Thymus (tissue), 14 donors: Measurements from ENCODE around the gene EIF3CL. TPM values are rescaled to one million over a fixed set of nuclear protein-coding genes. Genes with fewer than 3 reads are reported as not detected.
"Not testable (repeated sequence)": the region's sequence is repeated elsewhere in the genome, so short reads cannot be mapped to it uniquely, and the experiment has no call there.

Source experiments
- DNase-seq, 9 donors: peaks; one replicate each; pipeline ENCODE4 v3.0.0-alpha.2; 2013; ENCODE audit warnings: low spot score in 9 of 9, low read depth in 6 of 9, missing footprints in 1 of 9
- H3K27ac ChIP-seq, 2 donors: one replicate each; pipeline ENCODE4 v1.5.1; 2013; ENCODE audit warnings: control low read depth in 1 of 2, low read depth in 1 of 2, low read length in 1 of 2, mild to moderate bottlenecking in 1 of 2, moderate library complexity in 1 of 2
- H3K27me3 ChIP-seq, 2 donors: one replicate each; pipeline ENCODE4 v1.5.1; 2013; ENCODE audit warnings: low read length in 1 of 2; ENCODE audit not compliant: control insufficient read depth in 2 of 2, insufficient read depth in 1 of 2
- H3K36me3 ChIP-seq, 2 donors: one replicate each; pipeline ENCODE4 v1.5.1; 2013; ENCODE audit warnings: low read length in 1 of 2, mild to moderate bottlenecking in 1 of 2, moderate library complexity in 1 of 2; ENCODE audit not compliant: control insufficient read depth in 2 of 2, insufficient read depth in 2 of 2
- H3K4me1 ChIP-seq, 2 donors: one replicate each; pipeline ENCODE4 v1.5.1; 2013; ENCODE audit warnings: low read length in 2 of 2; ENCODE audit not compliant: control insufficient read depth in 2 of 2, insufficient read depth in 2 of 2
- H3K4me3 ChIP-seq, 2 donors: one replicate each; pipeline ENCODE4 v1.5.1; 2013; ENCODE audit warnings: low read length in 2 of 2, control low read depth in 1 of 2, mild to moderate bottlenecking in 1 of 2
- H3K9me3 ChIP-seq, 2 donors: one replicate each; pipeline ENCODE4 v1.5.1; 2013; ENCODE audit warnings: low read length in 1 of 2, mild to moderate bottlenecking in 1 of 2; ENCODE audit not compliant: control insufficient read depth in 2 of 2, insufficient read depth in 1 of 2
- WGBS: extraction: QIAGEN DNeasy Blood & Tissue Kit; methylation state at CpG from one replicate; pipeline ENCODE4 v1.1.7; 2013; 5-methylcytosine and 5-hydroxymethylcytosine counted together
- long read RNA-seq, 10 donors: transcript quantifications; one replicate each; lab custom pipeline, GENCODE V29; 2026
- polyA plus RNA-seq: library from polyadenylated mRNA; stranded (reverse); fragments of 200-250 nt; gene quantifications from one replicate; pipeline ENCODE4 v1.2.3, GENCODE V29; 2013
- total RNA-seq: library from RNA; stranded (reverse); fragments of 120-200 nt; gene quantifications from one replicate; pipeline ENCODE4 v1.2.4, GENCODE V29; 2013
- donor health status: healthy.

The EIF3CL gene, protein sequence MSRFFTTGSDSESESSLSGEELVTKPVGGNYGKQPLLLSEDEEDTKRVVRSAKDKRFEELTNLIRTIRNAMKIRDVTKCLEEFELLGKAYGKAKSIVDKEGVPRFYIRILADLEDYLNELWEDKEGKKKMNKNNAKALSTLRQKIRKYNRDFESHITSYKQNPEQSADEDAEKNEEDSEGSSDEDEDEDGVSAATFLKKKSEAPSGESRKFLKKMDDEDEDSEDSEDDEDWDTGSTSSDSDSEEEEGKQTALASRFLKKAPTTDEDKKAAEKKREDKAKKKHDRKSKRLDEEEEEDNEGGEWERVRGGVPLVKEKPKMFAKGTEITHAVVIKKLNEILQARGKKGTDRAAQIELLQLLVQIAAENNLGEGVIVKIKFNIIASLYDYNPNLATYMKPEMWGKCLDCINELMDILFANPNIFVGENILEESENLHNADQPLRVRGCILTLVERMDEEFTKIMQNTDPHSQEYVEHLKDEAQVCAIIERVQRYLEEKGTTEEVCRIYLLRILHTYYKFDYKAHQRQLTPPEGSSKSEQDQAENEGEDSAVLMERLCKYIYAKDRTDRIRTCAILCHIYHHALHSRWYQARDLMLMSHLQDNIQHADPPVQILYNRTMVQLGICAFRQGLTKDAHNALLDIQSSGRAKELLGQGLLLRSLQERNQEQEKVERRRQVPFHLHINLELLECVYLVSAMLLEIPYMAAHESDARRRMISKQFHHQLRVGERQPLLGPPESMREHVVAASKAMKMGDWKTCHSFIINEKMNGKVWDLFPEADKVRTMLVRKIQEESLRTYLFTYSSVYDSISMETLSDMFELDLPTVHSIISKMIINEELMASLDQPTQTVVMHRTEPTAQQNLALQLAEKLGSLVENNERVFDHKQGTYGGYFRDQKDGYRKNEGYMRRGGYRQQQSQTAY
- total RNA-seq: 58.2 TPM
- 42.4 TPM for polyA plus RNA-seq
- long read RNA-seq, donor 1, partial matches to known transcripts: 5 of 11 reads
- long read RNA-seq, donor 1, other reads (novel, unspliced or antisense): 6 of 11 reads
- long read RNA-seq, donor 2: 0 reads
- long read RNA-seq, donor 3, transcript EIF3CL-201 (21 exons, 3,085 nt): major isoform, 7 of 191 reads
- long read RNA-seq, donor 3, partial matches to known transcripts: 144 of 191 reads
- long read RNA-seq, donor 3, other reads (novel, unspliced or antisense): 40 of 191 reads
- long read RNA-seq, donor 4, partial matches to known transcripts: 206 of 263 reads
- long read RNA-seq, donor 4, other reads (novel, unspliced or antisense): 54 of 263 reads
- long read RNA-seq, donor 5, transcript EIF3CL-201 (21 exons, 3,085 nt): major isoform, 8 of 416 reads
- long read RNA-seq, donor 5, partial matches to known transcripts: 336 of 416 reads
- long read RNA-seq, donor 5, other reads (novel, unspliced or antisense): 72 of 416 reads
- long read RNA-seq, donor 6, transcript EIF3CL-201 (21 exons, 3,085 nt): major isoform, 5 of 255 reads
- long read RNA-seq, donor 6, partial matches to known transcripts: 171 of 255 reads
- long read RNA-seq, donor 6, other reads (novel, unspliced or antisense): 78 of 255 reads
- long read RNA-seq, donor 7, transcript EIF3CL-201 (21 exons, 3,085 nt): major isoform, 6 of 253 reads
- long read RNA-seq, donor 7, partial matches to known transcripts: 204 of 253 reads
- long read RNA-seq, donor 7, other reads (novel, unspliced or antisense): 43 of 253 reads
- long read RNA-seq, donor 8, partial matches to known transcripts: 54 of 76 reads
- long read RNA-seq, donor 8, other reads (novel, unspliced or antisense): 21 of 76 reads
- long read RNA-seq, donor 9, transcript EIF3CL-201 (21 exons, 3,085 nt): major isoform, 7 of 133 reads
- long read RNA-seq, donor 9, partial matches to known transcripts: 84 of 133 reads
- long read RNA-seq, donor 9, other reads (novel, unspliced or antisense): 42 of 133 reads
- long read RNA-seq, donor 10, partial matches to known transcripts: 87 of 122 reads
- long read RNA-seq, donor 10, other reads (novel, unspliced or antisense): 32 of 122 reads

DNA sequence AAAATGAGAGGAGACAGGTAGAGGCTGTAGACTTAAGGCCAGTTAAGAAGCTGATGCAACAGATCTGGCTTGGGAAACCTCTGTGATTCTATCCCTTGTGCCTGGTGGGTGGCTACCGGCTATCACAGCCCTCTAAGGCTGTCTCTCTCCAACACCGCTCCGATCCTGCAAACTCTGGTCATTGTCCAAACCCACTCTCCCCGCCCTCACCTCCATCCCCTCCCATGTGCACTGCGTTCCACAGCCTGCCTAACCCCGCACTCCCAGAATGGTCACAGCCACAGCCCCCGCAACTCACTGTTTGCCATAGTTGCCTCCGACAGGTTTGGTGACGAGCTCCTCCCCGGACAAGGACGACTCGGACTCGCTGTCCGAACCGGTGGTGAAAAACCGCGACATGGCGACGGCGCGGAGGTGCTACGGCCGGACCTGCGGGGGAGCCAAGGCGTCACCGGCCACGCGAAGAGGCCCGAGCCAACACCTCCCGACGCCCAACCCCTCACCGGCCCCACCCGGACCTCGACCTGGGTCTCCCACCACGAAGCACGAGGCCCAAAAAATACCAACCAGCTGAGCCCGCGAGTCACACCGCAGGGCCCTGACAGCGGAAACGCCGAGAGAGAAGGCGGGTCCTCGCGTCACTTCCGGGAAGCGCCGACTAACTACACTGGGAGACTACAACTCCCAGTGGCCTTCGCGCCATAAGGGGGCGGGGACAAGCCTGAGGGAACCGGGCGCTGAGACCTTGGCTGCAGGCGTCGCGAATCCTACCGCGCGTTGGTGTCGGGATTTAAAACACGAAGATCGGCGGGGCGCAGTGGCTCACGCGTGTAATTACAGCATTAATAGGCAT, at the start of gene EIF3CL:
EIF3CL (minus strand) TSS at position 622 of the 853 bp plus-strand sequence; CDS start at position 399, 223 bp downstream.
- H3K4me1 ChIP-seq, H3K27me3 ChIP-seq, DNase-seq, H3K36me3 ChIP-seq, H3K27ac ChIP-seq, H3K4me3 ChIP-seq, H3K9me3 ChIP-seq: not testable (repeated sequence)
- WGBS: no CpG with 5 or more reads among the region's 66 CpGs

DNA sequence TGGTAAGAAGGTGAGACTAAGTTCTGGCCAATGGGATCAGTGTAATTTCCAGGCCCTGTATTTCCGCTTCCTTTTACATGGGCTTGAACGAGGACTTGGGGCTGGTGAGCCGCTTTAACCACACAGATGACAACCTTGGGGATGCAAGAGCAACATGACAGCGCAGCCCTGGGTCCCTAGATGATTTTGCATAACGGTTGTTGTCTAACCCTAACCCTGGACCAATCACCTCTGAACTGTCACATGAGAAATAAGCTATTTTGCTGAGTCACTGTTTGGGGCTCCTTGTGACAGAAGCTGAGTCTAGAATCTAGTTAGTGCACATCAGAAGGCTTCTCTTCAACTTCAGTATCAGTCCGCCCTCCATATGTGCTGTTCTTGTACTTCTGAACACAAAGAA, 43.4 kb upstream of the EIF3CL start:
- not testable (repeated sequence) for H3K27ac ChIP-seq, H3K27me3 ChIP-seq, H3K36me3 ChIP-seq, H3K4me3 ChIP-seq, DNase-seq, H3K4me1 ChIP-seq, H3K9me3 ChIP-seq
- no CpG with 5 or more reads among the region's 6 CpGs for WGBS

DNA sequence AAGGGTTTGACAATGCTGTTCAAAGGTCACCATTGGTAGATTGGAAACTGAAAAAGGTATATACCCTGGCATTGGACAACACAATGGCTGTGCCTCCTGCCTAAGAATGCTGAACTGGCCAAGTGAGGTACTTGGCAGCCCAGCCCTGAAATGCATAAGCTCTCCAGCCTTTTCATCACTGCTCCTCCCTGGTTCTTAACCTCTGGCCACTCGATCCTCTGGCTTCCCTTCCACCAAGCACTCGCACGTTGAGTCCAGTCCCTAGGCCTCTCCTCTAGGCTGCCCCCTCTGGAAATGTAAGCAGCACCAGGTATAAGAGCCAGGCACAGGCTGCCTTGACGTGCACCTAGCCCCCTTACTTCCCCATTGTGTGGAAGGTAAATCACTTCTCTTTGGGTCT, 42.7 kb upstream of the EIF3CL start:
- H3K36me3 ChIP-seq, DNase-seq: not testable (repeated sequence)
- WGBS: no CpG with 5 or more reads among the region's 4 CpGs

DNA sequence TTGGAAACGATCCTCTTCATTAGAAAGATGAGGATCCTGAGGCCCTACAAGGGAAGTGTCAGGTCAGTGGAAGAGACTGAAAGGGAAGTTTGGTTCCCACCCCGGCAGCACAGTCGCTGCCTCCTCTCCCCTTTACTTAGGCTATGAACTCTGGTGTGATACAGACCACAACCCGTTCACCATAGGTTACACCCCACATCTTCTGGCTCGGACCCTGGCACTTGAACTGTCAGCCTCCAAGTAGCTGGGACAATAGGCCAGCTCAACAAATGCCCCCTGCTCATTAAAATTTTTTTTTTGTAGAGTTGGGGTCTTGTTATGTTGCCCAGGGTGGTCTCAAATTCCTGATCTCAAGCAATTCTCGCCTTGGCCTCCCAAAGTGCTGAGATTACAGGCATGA, 40.3 kb upstream of the EIF3CL start:
- not testable (repeated sequence) for H3K27me3 ChIP-seq, H3K27ac ChIP-seq, H3K36me3 ChIP-seq, H3K4me1 ChIP-seq, H3K9me3 ChIP-seq, H3K4me3 ChIP-seq, DNase-seq
- 95% methylated on average over 3 of the region's 6 CpGs for WGBS

More for the DNA sequence above, 42.7 kb upstream of the EIF3CL start:
- not testable (repeated sequence) for H3K4me1 ChIP-seq, H3K9me3 ChIP-seq, H3K27me3 ChIP-seq, H3K27ac ChIP-seq, H3K4me3 ChIP-seq

DNA sequence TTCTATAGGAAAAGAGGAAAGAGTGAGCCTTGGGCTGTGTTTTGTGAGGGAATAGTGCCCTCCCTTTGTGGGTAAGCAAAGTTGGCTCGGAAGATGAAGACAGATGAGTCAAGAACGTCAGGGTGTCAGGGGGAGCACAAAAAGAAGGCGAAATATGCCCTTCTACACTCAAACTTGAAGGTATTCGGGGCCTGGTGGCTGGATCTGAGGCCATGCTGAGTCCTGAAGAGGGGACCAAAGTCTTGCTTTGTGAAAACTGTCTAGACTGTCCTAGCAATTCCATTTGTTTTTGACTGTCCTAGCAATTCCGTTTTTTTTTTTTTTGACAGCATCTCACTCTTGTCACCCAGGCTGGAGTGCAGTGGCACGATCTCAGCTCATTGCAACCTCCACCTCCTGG, 35.3 kb upstream of the EIF3CL start:
- not testable (repeated sequence) for H3K27ac ChIP-seq, H3K4me1 ChIP-seq, DNase-seq, H3K4me3 ChIP-seq, H3K9me3 ChIP-seq, H3K27me3 ChIP-seq, H3K36me3 ChIP-seq
- 87% methylated on average over 3 of the region's 6 CpGs for WGBS

DNA sequence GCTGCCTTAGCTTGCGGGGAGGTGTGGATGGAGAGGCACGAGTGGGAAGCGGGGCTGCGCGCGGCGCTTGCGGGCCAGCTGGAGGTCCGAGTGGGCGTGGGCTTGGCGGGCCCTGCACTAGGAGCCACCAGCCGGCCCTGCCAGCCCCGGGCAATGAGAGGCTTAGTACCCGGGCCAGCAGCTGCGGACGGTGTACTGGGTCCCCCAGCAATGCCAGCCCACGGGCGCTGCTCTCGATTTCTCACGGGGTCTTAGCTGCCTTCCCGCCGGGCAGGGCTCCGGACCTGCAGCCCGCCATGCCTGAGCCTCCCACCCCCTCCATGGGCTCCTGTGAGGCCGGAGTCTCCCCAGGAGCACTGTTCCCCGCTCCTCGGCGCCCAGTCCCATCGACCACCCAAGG, 31.7 kb upstream of the EIF3CL start:
- H3K4me1 ChIP-seq, H3K27me3 ChIP-seq, H3K36me3 ChIP-seq, H3K4me3 ChIP-seq, H3K27ac ChIP-seq, H3K9me3 ChIP-seq, DNase-seq: not testable (repeated sequence)
- WGBS: 97% methylated on average over 16 of the region's 29 CpGs

DNA sequence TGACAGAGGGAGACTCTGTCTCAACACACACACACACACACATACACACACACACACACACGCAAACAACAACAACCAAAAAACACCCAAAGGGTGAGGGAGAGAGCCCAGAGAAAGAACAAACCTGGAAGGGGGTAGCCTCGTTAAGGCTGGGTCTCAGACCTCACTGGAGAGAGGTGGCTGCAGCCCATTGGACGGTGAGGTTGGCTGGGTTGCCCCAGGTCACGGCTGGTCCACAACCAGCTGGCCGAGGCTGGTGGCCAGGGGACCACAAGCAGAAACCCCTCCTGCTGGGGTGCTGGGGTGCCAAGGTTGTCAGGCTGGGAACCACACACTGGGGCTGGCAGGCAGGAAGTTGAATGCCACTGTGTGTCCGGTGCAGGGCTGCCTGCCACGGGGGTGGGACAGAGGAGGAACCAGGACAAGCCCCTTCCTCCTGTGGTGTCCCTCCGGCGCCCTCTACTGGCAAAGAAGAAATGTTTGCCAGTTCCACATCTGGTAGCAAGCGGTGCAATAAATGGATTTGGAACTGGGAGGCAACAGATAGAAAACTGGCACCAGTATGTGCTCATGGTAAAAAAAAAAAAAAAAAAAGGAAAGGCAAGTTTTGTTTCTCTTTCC, 22.5 kb upstream of the EIF3CL start:
- not testable (repeated sequence) for H3K9me3 ChIP-seq, H3K4me1 ChIP-seq, H3K27me3 ChIP-seq, H3K36me3 ChIP-seq, DNase-seq, H3K27ac ChIP-seq, H3K4me3 ChIP-seq
- WGBS: 88% methylated on average over 1 of the region's 10 CpGs
